A549 (cell line): ENCODE data around the gene BPIFB3. TPM values are rescaled to one million over a fixed set of nuclear protein-coding genes. Genes with fewer than 3 reads are reported as not detected.
"Not testable (repeated sequence)": the region's sequence is repeated elsewhere in the genome, so short reads cannot be mapped to it uniquely, and the experiment has no call there.

Experiments used
- ATAC-seq, 2 experiments: fragments of 200-7000 bp in 1 of 2; fragments of >200 bp in 1 of 2; cut with Nextera tagmentation in 1 of 2; cut with Tn5 transposase in 1 of 2; 3 replicates each; pipeline versions ENCODE4 v1.8.0 to v1.9.1; 2018 to 2020; ENCODE audit warnings: mild to moderate bottlenecking in 1 of 2, moderate library complexity in 1 of 2
- CTCF ChIA-PET: fragments of 300-600 bp; sonication (Branson Sonifier 250); formaldehyde crosslinking; extraction: SDS; loops from one replicate; lab custom pipeline; 2021; ENCODE audit warnings: antibody characterized with exemption, inconsistent platforms; lab: Yijun Ruan, JAX
- POLR2A ChIA-PET: fragments of 350-600 bp; formaldehyde crosslinking; extraction: SDS; loops from one replicate; lab custom pipeline; 2021; ENCODE audit warnings: antibody characterized with exemption, inconsistent platforms; lab: Yijun Ruan, JAX
- DNase-seq, 2 experiments: peaks; one replicate each; pipeline versions ENCODE4 v3.0.0 to v3.0.0-alpha.2; 2011 to 2016; ENCODE audit warnings: low read depth in 1 of 2, low spot score in 1 of 2
- FAIRE-seq: peaks from 2 replicates; lab custom pipeline; 2011; peaks lifted over from hg19 to GRCh38; lab: Jason Lieb, UNC
- H3K27ac ChIP-seq, 2 experiments: fragments of >200 bp; sonication (Bioruptor Twin); formaldehyde crosslinking; 3 replicates each; pipeline ENCODE4 v1.5.1; 2016 to 2017
- H3K4me1 ChIP-seq: fragments of >200 bp; sonication (Bioruptor Twin); formaldehyde crosslinking; 3 replicates; pipeline ENCODE4 v1.6.1; 2016
- H3K4me2 ChIP-seq: fragments of >200 bp; sonication (Bioruptor Twin); formaldehyde crosslinking; 3 replicates; pipeline ENCODE4 v1.6.1; 2016
- H3K4me3 ChIP-seq: fragments of >200 bp; sonication (Bioruptor Twin); formaldehyde crosslinking; 3 replicates; pipeline ENCODE4 v1.5.1; 2016
- H3K9me3 ChIP-seq: fragments of >200 bp; sonication (Bioruptor Twin); formaldehyde crosslinking; 3 replicates; pipeline ENCODE4 v1.6.1; 2016
- EP300 ChIP-seq, 2 experiments: fragments of >200 bp; sonication (Bioruptor Twin); formaldehyde crosslinking; IDR thresholded peaks; 2 replicates in 1 of 2; 3 replicates in 1 of 2; pipeline ENCODE4 v1.6.1; 2016 to 2017
- FOSB ChIP-seq: fragments of 250-450 bp; sonication (Bioruptor Pico); IDR thresholded peaks from 2 replicates; pipeline ENCODE4 v1.5.0; 2020; ENCODE audit warnings: mild to moderate bottlenecking, moderate library complexity
- FOSL2 ChIP-seq, 2 experiments: fragments of 450-650 bp in 1 of 2; fragments of >200 bp in 1 of 2; sonication (Bioruptor Twin) in 1 of 2; formaldehyde crosslinking; IDR thresholded peaks; 2 replicates each; pipeline versions ENCODE4 v1.5.0 to v1.6.1; 2016 to 2020; ENCODE audit warnings: mild to moderate bottlenecking in 1 of 2, moderate library complexity in 1 of 2
- FOXS1 ChIP-seq: fragments of 250-450 bp; sonication (Bioruptor Pico); IDR thresholded peaks from 2 replicates; pipeline ENCODE4 v1.5.0; 2020; ENCODE audit warnings: mild to moderate bottlenecking, moderate library complexity
- JUN ChIP-seq, 2 experiments: fragments of >200 bp; sonication (Bioruptor Twin); formaldehyde crosslinking; IDR thresholded peaks; 2 replicates in 1 of 2; 3 replicates in 1 of 2; pipeline ENCODE4 v1.6.1; 2016 to 2017
- KDM5A ChIP-seq: fragments of 200-600 bp; sonication (generic); IDR thresholded peaks from 2 replicates; pipeline ENCODE4 v1.6.1; 2016; ENCODE audit warnings: antibody characterized with exemption, mild to moderate bottlenecking
- MYC ChIP-seq: IDR thresholded peaks from 2 replicates; pipeline ENCODE4 v1.6.1; 2012; ENCODE audit warnings: mild to moderate bottlenecking, inconsistent platforms, low read length, improper control_type of control experiment, borderline replicate concordance
- NFE2L2 ChIP-seq: fragments of 150-350 bp; conservative IDR thresholded peaks from 2 replicates; pipeline ENCODE4 v1.6.1; 2014; ENCODE audit warnings: low read length
- NPAS2 ChIP-seq: fragments of 250-450 bp; sonication (Bioruptor Pico); IDR thresholded peaks from 2 replicates; pipeline ENCODE4 v1.8.0; 2022; ENCODE audit warnings: mild to moderate bottlenecking, moderate library complexity, borderline replicate concordance
- POLR2A ChIP-seq: IDR thresholded peaks from 2 replicates; pipeline ENCODE4 v1.6.1; 2012; ENCODE audit warnings: mild to moderate bottlenecking, low read length
- RAD21 ChIP-seq, 2 experiments: fragments of >200 bp in 1 of 2; sonication (Bioruptor Twin) in 1 of 2; formaldehyde crosslinking in 1 of 2; IDR thresholded peaks in 1 of 2; conservative IDR thresholded peaks in 1 of 2; 2 replicates in 1 of 2; 3 replicates in 1 of 2; pipeline ENCODE4 v1.6.1; 2012 to 2018; ENCODE audit warnings: inconsistent platforms in 1 of 2
- RNF2 ChIP-seq: fragments of 200-600 bp; sonication (generic); IDR thresholded peaks from 2 replicates; pipeline ENCODE4 v1.6.1; 2016; ENCODE audit warnings: low read depth, mild to moderate bottlenecking, antibody characterized with exemption, moderate library complexity, borderline replicate concordance
- SREBF2 ChIP-seq: fragments of 450-650 bp; IDR thresholded peaks from 2 replicates; pipeline ENCODE4 v1.6.1; 2014; ENCODE audit warnings: mild to moderate bottlenecking, moderate library complexity
- ZFP36 ChIP-seq: fragments of 450-650 bp; IDR thresholded peaks from 2 replicates; pipeline ENCODE4 v1.6.1; 2014; ENCODE audit warnings: borderline replicate concordance; ENCODE audit not compliant: partially characterized antibody
- ZNF302 ChIP-seq: fragments of 250-450 bp; sonication (Bioruptor Pico); IDR thresholded peaks from 2 replicates; pipeline ENCODE4 v1.9.0; 2021; ENCODE audit warnings: inconsistent platforms, mild to moderate bottlenecking, moderate library complexity
- WGBS: methylation state at CpG from one replicate; pipeline ENCODE4 v1.1.6; 2017; ENCODE audit errors: missing lambda C conversion rate; 5-methylcytosine and 5-hydroxymethylcytosine counted together
- polyA plus RNA-seq, 4 experiments: library from polyadenylated mRNA; depleted of rRNA in 3 of 4; stranded (reverse); fragments of >200 nt; fragmentation: RNase III in 1 of 4; extraction: RNeasy Plus Mini Kit Qiagen cat#74134 plus additional on column Dnase treatment in 1 of 4; gene quantifications; 2 replicates in 3 of 4; 3 replicates in 1 of 4; pipeline ENCODE4 v1.2.3, GENCODE V29; 2011 to 2017
- TF ChIP-seq, protein P1 (sequence below): fragments of 150-350 bp; IDR thresholded peaks from 2 replicates; pipeline ENCODE4 v1.6.1; 2014; ENCODE audit warnings: low read depth, mild to moderate bottlenecking, low read length
- TF ChIP-seq, protein P2 (sequence below): fragments of >200 bp; sonication (Bioruptor Twin); formaldehyde crosslinking; IDR thresholded peaks from 3 replicates; pipeline ENCODE4 v1.5.1; 2016
- TF ChIP-seq, protein P3 (sequence below): fragments of 200-600 bp; sonication (generic); IDR thresholded peaks from 2 replicates; pipeline ENCODE4 v1.6.1; 2016; ENCODE audit warnings: antibody characterized with exemption, mild to moderate bottlenecking, moderate library complexity
- TF ChIP-seq, protein P4 (sequence below): IDR thresholded peaks from 2 replicates; pipeline ENCODE4 v1.6.1; 2012

Gene BPIFB3
- polyA plus RNA-seq, 2 of the 4 experiments (the other 2 are of a cell fraction) = not detected

DNA sequence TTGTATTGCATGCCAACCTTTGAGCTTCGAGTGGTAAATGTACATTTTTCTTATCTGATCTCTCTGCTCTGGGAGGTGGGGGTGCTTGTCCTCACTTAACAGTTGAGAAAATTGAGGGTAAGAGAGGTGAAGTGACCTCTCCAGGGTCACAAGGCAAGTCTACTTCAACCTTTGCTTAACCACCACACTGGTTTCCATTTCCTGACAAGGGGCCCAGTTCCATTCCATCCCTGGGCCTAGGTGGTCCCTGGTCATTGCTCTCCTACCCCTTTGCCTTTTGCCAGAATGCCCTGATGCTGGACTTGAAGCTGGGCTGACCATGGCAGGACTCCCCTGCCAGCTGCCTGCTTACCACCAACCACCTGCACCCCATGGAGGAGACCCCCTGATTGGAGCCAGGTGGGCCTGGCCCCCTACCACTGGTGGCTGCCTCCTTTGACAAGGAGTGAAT lies 9.9 kb upstream of the BPIFB3 start:
- Histone ChIP-seq H3K9me3 (no peaks in the 10 kb centered on the region), H3K4me3 (no peak overlapping the region), H3K4me2 (no peak overlapping the region), H3K27ac (no peak overlapping the region), H3K4me1 (no peaks in the 10 kb centered on the region)
- FAIRE-seq (no peak), DNase-seq (no peak), ATAC-seq (no peak)
- WGBS = 0% methylated on average over 1 of the region's 1 CpG
- TF ChIP-seq KDM5A (no peak), MYC (no peak), SREBF2 (no peak)
- CTCF ChIA-PET = interaction anchor here (1.0 to 1.4 kb wide), 2 partner anchors 18 to 142 kb away, joined by 3 to 4 read pairs; no protein-coding TSS in a partner anchor
- POLR2A ChIA-PET = no interaction called here

DNA sequence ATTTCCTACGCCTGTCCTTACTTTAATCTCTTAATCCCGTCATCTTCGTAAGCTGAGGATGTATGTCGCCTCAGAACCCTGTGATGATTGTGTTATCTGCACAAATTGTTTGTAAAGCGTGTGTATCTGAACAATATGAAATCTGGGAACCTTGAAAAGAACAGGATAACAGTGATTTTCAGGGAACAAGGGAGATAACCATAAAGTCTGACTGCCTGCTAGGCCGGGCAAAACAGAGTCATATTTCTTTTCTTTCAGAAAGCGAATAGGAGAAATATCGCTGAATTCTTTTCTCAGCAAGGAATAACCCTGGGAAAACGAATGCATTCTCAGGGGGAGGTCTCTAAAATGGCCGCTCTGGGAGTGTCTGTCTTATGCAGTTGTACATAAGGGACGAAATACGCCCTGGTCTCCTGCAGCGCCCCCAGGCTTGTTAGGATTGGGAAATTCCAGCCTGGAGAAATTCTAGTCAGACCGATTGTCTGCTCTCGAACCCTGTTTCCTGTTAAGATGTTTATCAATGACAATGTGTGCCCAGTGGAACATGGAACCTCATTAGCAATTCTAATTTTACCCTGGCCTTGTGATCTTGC lies 8.5 kb upstream of the BPIFB3 start:
- 49% methylated on average over 15 of the region's 15 CpGs for WGBS
- H3K27ac ChIP-seq, H3K4me2 ChIP-seq, H3K9me3 ChIP-seq, H3K4me3 ChIP-seq, CTCF ChIA-PET, H3K4me1 ChIP-seq, DNase-seq, FAIRE-seq, ATAC-seq, POLR2A ChIA-PET: not testable (repeated sequence)

DNA sequence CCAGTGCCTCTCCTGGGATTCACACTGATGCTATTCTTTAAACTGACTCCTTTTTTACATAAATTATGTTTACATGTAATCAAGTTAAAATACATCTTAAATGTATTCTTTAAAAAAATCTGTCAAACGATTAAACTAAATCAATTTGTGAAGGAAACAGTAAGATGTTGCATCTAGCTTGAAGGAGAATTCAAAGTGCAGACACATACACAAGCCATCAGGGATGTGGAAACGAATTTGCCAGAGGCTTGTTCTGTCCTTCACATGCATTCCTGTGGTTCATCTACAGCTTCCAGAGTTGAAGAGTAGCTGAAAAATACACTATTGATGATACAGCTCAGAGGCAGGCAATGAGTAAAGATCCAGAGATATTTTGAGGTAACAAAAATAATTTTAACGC lies 7.3 kb upstream of the BPIFB3 start:
- H3K9me3 ChIP-seq = no peaks in the 10 kb centered on the region
- 25% methylated on average over 3 of the region's 3 CpGs for WGBS
- FAIRE-seq = no peak

More for the DNA sequence above, 7.3 kb upstream of the BPIFB3 start:
- no peak for DNase-seq
- Histone ChIP-seq H3K4me3 (no peak overlapping the region), H3K4me2 (no peak overlapping the region), H3K4me1 (no peaks in the 10 kb centered on the region), H3K27ac (no peak overlapping the region)
- ChIA-PET CTCF (no interaction called here), POLR2A (no interaction called here)
- no peak for ATAC-seq
- TF ChIP-seq, protein P1, sequence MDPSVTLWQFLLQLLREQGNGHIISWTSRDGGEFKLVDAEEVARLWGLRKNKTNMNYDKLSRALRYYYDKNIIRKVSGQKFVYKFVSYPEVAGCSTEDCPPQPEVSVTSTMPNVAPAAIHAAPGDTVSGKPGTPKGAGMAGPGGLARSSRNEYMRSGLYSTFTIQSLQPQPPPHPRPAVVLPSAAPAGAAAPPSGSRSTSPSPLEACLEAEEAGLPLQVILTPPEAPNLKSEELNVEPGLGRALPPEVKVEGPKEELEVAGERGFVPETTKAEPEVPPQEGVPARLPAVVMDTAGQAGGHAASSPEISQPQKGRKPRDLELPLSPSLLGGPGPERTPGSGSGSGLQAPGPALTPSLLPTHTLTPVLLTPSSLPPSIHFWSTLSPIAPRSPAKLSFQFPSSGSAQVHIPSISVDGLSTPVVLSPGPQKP = no peak
- no peak for TF ChIP-seq ZNF302
- no peak for TF ChIP-seq JUN (IDR thresholded peaks at IDR 0.05)
- TF ChIP-seq FOSL2 (IDR thresholded peaks at IDR 0.05) = no peak
- no peak for TF ChIP-seq FOSL2 (CRISPR knock-in tag; IDR thresholded peaks at IDR 0.05)
- TF ChIP-seq NPAS2 (CRISPR knock-in tag) = no peak
- TF ChIP-seq, protein P2, sequence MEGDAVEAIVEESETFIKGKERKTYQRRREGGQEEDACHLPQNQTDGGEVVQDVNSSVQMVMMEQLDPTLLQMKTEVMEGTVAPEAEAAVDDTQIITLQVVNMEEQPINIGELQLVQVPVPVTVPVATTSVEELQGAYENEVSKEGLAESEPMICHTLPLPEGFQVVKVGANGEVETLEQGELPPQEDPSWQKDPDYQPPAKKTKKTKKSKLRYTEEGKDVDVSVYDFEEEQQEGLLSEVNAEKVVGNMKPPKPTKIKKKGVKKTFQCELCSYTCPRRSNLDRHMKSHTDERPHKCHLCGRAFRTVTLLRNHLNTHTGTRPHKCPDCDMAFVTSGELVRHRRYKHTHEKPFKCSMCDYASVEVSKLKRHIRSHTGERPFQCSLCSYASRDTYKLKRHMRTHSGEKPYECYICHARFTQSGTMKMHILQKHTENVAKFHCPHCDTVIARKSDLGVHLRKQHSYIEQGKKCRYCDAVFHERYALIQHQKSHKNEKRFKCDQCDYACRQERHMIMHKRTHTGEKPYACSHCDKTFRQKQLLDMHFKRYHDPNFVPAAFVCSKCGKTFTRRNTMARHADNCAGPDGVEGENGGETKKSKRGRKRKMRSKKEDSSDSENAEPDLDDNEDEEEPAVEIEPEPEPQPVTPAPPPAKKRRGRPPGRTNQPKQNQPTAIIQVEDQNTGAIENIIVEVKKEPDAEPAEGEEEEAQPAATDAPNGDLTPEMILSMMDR = no peak
- no peak for TF ChIP-seq EP300 (IDR thresholded peaks at IDR 0.05)
- no peak for TF ChIP-seq POLR2A
- no peak for TF ChIP-seq ZFP36
- no peak for TF ChIP-seq FOSB (CRISPR knock-in tag)
- TF ChIP-seq, protein P3, sequence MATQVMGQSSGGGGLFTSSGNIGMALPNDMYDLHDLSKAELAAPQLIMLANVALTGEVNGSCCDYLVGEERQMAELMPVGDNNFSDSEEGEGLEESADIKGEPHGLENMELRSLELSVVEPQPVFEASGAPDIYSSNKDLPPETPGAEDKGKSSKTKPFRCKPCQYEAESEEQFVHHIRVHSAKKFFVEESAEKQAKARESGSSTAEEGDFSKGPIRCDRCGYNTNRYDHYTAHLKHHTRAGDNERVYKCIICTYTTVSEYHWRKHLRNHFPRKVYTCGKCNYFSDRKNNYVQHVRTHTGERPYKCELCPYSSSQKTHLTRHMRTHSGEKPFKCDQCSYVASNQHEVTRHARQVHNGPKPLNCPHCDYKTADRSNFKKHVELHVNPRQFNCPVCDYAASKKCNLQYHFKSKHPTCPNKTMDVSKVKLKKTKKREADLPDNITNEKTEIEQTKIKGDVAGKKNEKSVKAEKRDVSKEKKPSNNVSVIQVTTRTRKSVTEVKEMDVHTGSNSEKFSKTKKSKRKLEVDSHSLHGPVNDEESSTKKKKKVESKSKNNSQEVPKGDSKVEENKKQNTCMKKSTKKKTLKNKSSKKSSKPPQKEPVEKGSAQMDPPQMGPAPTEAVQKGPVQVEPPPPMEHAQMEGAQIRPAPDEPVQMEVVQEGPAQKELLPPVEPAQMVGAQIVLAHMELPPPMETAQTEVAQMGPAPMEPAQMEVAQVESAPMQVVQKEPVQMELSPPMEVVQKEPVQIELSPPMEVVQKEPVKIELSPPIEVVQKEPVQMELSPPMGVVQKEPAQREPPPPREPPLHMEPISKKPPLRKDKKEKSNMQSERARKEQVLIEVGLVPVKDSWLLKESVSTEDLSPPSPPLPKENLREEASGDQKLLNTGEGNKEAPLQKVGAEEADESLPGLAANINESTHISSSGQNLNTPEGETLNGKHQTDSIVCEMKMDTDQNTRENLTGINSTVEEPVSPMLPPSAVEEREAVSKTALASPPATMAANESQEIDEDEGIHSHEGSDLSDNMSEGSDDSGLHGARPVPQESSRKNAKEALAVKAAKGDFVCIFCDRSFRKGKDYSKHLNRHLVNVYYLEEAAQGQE = no peak
- no peak for TF ChIP-seq NFE2L2
- TF ChIP-seq, protein P4, sequence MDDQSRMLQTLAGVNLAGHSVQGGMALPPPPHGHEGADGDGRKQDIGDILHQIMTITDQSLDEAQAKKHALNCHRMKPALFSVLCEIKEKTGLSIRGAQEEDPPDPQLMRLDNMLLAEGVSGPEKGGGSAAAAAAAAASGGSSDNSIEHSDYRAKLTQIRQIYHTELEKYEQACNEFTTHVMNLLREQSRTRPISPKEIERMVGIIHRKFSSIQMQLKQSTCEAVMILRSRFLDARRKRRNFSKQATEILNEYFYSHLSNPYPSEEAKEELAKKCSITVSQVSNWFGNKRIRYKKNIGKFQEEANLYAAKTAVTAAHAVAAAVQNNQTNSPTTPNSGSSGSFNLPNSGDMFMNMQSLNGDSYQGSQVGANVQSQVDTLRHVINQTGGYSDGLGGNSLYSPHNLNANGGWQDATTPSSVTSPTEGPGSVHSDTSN = no peak
- no peak for TF ChIP-seq FOXS1 (CRISPR knock-in tag)
- TF ChIP-seq RAD21 (conservative IDR thresholded peaks at IDR 0.05 in 1 of 2, IDR thresholded peaks at IDR 0.05 in 1 of 2) = no peak
- TF ChIP-seq RNF2 = no peak
